HepG2 (cell line): Measurements from ENCODE around the gene DUSP15. TPM values are rescaled to one million over a fixed set of nuclear protein-coding genes. Genes with fewer than 3 reads are reported as not detected.

ENCODE experiments used
- ATAC-seq: fragments of 200-7000 bp; cut with Tn5 transposase; 3 replicates; pipeline ENCODE4 v1.9.1; 2020; ENCODE audit warnings: mild to moderate bottlenecking, moderate library complexity
- BruUV-seq: library from RNA; stranded (reverse); fragments of 400-500 nt; replicated peaks from 2 replicates; lab custom pipeline; 2021; lab: Mats Ljungman, UMichigan
- CTCF ChIA-PET: fragments of 300-600 bp; formaldehyde crosslinking; extraction: SDS; loops from one replicate; lab custom pipeline; 2021; ENCODE audit warnings: low total read pairs, inconsistent platforms, low intra/inter-chr PET ratio; lab: Yijun Ruan, JAX
- POLR2A ChIA-PET: fragments of 350-600 bp; sonication (Branson Sonifier 250); formaldehyde crosslinking; loops from one replicate; lab custom pipeline; 2020; ENCODE audit warnings: antibody characterized with exemption, inconsistent platforms; lab: Yijun Ruan, JAX
- DNase-seq: peaks from one replicate; pipeline ENCODE4 v3.0.0-alpha.2; 2015; ENCODE audit warnings: low spot score
- FAIRE-seq: peaks from 3 replicates; lab custom pipeline; 2011; peaks lifted over from hg19 to GRCh38; lab: Jason Lieb, UNC
- H2AFZ ChIP-seq: one replicate; pipeline ENCODE4 v1.6.1; 2011; ENCODE audit warnings: low read length, inconsistent platforms
- H3K27ac ChIP-seq: fragments of 300-600 bp; 3 replicates; pipeline ENCODE4 v1.8.0; 2011; ENCODE audit warnings: mixed run types, mild to moderate bottlenecking, mixed read lengths, low read length, inconsistent platforms; ENCODE audit not compliant: insufficient read depth; ENCODE audit errors: extremely low read length
- H3K27me3 ChIP-seq, 2 experiments: fragments of 200-600 bp in 1 of 2; 2 replicates in 1 of 2; 3 replicates in 1 of 2; pipeline versions ENCODE4 v1.6.0 to v1.8.0; 2011; ENCODE audit warnings: low read length in 2 of 2, mild to moderate bottlenecking in 2 of 2, moderate library complexity in 2 of 2, inconsistent platforms in 1 of 2; ENCODE audit not compliant: insufficient read depth in 2 of 2, control insufficient read depth in 1 of 2
- H3K36me3 ChIP-seq, 2 experiments: fragments of 200-600 bp in 1 of 2; replicated peaks in 1 of 2; 2 replicates in 1 of 2; 3 replicates in 1 of 2; pipeline versions ENCODE4 v1.5.1 to v1.8.0; 2011; ENCODE audit warnings: low read length in 2 of 2, inconsistent platforms in 1 of 2; ENCODE audit not compliant: insufficient read depth in 2 of 2, control insufficient read depth in 1 of 2
- H3K4me1 ChIP-seq: 2 replicates; pipeline ENCODE4 v1.5.1; 2012; ENCODE audit warnings: low read length, inconsistent platforms; ENCODE audit not compliant: insufficient read depth
- H3K4me2 ChIP-seq: 2 replicates; pipeline ENCODE4 v1.6.0; 2011; ENCODE audit warnings: low read depth, low read length, inconsistent platforms
- H3K4me3 ChIP-seq, 3 experiments: fragments of 200-600 bp in 1 of 3; sonication (generic), shearing (Covaris generic) in 1 of 3; replicated peaks in 1 of 3; 2 replicates each; pipeline ENCODE4 v1.5.1; 2011 to 2016; ENCODE audit warnings: low read length in 3 of 3, inconsistent platforms in 2 of 3, low read depth in 2 of 3, mild to moderate bottlenecking in 2 of 3, control low read depth in 1 of 3, mixed read lengths in 1 of 3; ENCODE audit not compliant: insufficient read depth in 1 of 3
- H3K79me2 ChIP-seq: one replicate; pipeline ENCODE4 v1.6.1; 2011; ENCODE audit warnings: low read length, inconsistent platforms; ENCODE audit not compliant: insufficient read depth
- H3K9ac ChIP-seq: 2 replicates; pipeline ENCODE4 v1.6.0; 2011; ENCODE audit warnings: mild to moderate bottlenecking, low read depth, low read length, inconsistent platforms; ENCODE audit not compliant: insufficient read depth
- H3K9me3 ChIP-seq: 2 replicates; pipeline ENCODE4 v1.5.1; 2012; ENCODE audit warnings: mild to moderate bottlenecking, low read length
- H4K20me1 ChIP-seq: 2 replicates; pipeline ENCODE4 v1.6.0; 2011; ENCODE audit warnings: inconsistent platforms, mild to moderate bottlenecking, low read length, moderate library complexity; ENCODE audit not compliant: insufficient read depth
- AKAP8 ChIP-seq: sonication (generic); formaldehyde crosslinking; IDR thresholded peaks from 2 replicates; pipeline ENCODE4 v1.5.1; 2020; ENCODE audit warnings: mild to moderate bottlenecking, missing genetic modification reagents
- HOXA7 ChIP-seq: sonication (generic); formaldehyde crosslinking; IDR thresholded peaks from 2 replicates; pipeline ENCODE4 v1.8.1; 2022; ENCODE audit warnings: mild to moderate bottlenecking, missing genetic modification reagents, moderate library complexity
- HOXA9 ChIP-seq: sonication (generic); formaldehyde crosslinking; IDR thresholded peaks from 2 replicates; pipeline ENCODE4 v1.8.1; 2022; ENCODE audit warnings: missing genetic modification reagents, mild to moderate bottlenecking, moderate library complexity, borderline replicate concordance
- MAFK ChIP-seq, 2 experiments: IDR thresholded peaks in 1 of 2; conservative IDR thresholded peaks in 1 of 2; 2 replicates each; pipeline ENCODE4 v1.6.1; 2011; ENCODE audit warnings: improper control_type of control experiment in 2 of 2, low read length in 2 of 2
- PITX1 ChIP-seq: sonication (generic); formaldehyde crosslinking; IDR thresholded peaks from 2 replicates; pipeline ENCODE4 v1.5.1; 2020; ENCODE audit warnings: mild to moderate bottlenecking, missing genetic modification reagents
- POLR2A ChIP-seq, 2 experiments: IDR thresholded peaks; 2 replicates each; pipeline ENCODE4 v1.6.1; 2011; ENCODE audit warnings: low read depth in 2 of 2, low read length in 2 of 2, mild to moderate bottlenecking in 1 of 2, moderate library complexity in 1 of 2; ENCODE audit not compliant: insufficient read depth in 1 of 2
- SETDB1 ChIP-seq: sonication (generic); formaldehyde crosslinking; IDR thresholded peaks from 2 replicates; pipeline ENCODE4 v1.5.1; 2020; ENCODE audit warnings: missing genetic modification reagents, mild to moderate bottlenecking, borderline replicate concordance
- SUZ12 ChIP-seq: fragments of 150-350 bp; IDR thresholded peaks from 2 replicates; pipeline ENCODE4 v1.6.1; 2014; ENCODE audit warnings: low read depth, low read length
- TFE3 ChIP-seq: IDR thresholded peaks from 2 replicates; pipeline ENCODE4 v1.6.1; 2016
- ZNF292 ChIP-seq: sonication (generic); formaldehyde crosslinking; IDR thresholded peaks from 2 replicates; pipeline ENCODE4 v1.8.1; 2022; ENCODE audit warnings: mild to moderate bottlenecking, low read depth, missing genetic modification reagents, borderline replicate concordance
- ZSCAN31 ChIP-seq: sonication (generic); formaldehyde crosslinking; IDR thresholded peaks from 2 replicates; pipeline ENCODE4 v1.5.0; 2020; ENCODE audit warnings: low read depth, mild to moderate bottlenecking, missing genetic modification reagents
- WGBS: methylation state at CpG from one replicate; pipeline ENCODE4 v1.1.6; 2017; ENCODE audit warnings: low lambda C conversion rate; 5-methylcytosine and 5-hydroxymethylcytosine counted together
- in situ Hi-C: cut with HindIII; loops from 2 replicates; pipeline ENCODE4 v1.10.0; 2017; ENCODE audit warnings: low pct_unique_long_range_greater_than_20kb; ENCODE audit not compliant: extremely low pct_ligation_motif_present
- intact Hi-C: fragments of 100-400 bp; cut with micrococcal nuclease; formaldehyde crosslinking; loops from one replicate; pipeline ENCODE4 v1.10.0; 2022; ENCODE audit not compliant: unreplicated experiment
- polyA plus RNA-seq, 8 experiments: library from polyadenylated mRNA; depleted of rRNA in 3 of 8; stranded (reverse) in 7 of 8; unstranded in 1 of 8; fragments of >200 nt; fragmentation: Illumina TruSeq in 4 of 8; extraction: Trizol in 4 of 8; gene quantifications; 2 replicates each; pipeline versions ENCODE4 v1.2.1 to v1.2.3, GENCODE V29; 2011 to 2016; ENCODE audit warnings: low read depth in 4 of 8, missing spikeins in 1 of 8, mixed read lengths in 1 of 8; ENCODE audit not compliant: insufficient read depth in 1 of 8
- total RNA-seq, 5 experiments: library from RNA; depleted of rRNA; stranded (reverse); fragments of >200 nt; fragmentation: Illumina TruSeq; extraction: Trizol; gene quantifications; 2 replicates each; pipeline ENCODE4 v1.2.3, GENCODE V29; 2016; ENCODE audit warnings: low read depth in 1 of 5
- TF ChIP-seq, protein P1 (sequence below): sonication (generic); formaldehyde crosslinking; IDR thresholded peaks from 2 replicates; pipeline ENCODE4 v1.5.0; 2020; ENCODE audit warnings: missing genetic modification reagents, mild to moderate bottlenecking, borderline replicate concordance
- TF ChIP-seq, protein P2 (sequence below): sonication (generic); formaldehyde crosslinking; IDR thresholded peaks from 2 replicates; pipeline ENCODE4 v1.9.0; 2021; ENCODE audit warnings: missing genetic modification reagents, mild to moderate bottlenecking, borderline replicate concordance
- TF ChIP-seq, protein P3 (sequence below): sonication (generic); formaldehyde crosslinking; IDR thresholded peaks from 2 replicates; pipeline ENCODE4 v1.9.0; 2021; ENCODE audit warnings: mild to moderate bottlenecking, missing genetic modification reagents

DUSP15 gene
- total and polyA plus RNA-seq, 2 of the 13 experiments (the other 11 are each of a cell fraction or from before 2014, with no cell fraction given), result 0.17 to 0.93 TPM

DNA sequence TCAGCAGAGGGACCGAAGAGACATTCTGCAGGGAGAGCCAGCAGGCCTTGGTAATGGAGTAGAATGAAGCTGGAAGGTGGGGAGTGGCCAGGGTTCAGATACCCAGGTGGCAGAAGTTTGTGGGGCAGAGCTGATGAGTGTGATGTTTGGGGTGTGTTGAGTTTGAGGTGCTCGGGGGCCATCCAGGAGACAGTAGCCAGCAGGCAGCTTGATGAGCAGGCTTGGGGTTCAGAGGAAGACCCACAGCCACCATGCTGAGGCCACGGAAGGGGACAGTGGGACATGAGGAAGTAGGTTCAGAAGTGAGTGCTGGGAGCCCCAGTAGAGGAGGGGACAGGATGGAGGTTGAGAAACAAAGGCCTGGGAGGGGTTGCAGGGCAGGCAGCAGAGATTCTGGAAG lies 13.8 kb downstream of the DUSP15 start (continued):
- no peak for TF ChIP-seq SETDB1 (CRISPR knock-in tag)

DNA sequence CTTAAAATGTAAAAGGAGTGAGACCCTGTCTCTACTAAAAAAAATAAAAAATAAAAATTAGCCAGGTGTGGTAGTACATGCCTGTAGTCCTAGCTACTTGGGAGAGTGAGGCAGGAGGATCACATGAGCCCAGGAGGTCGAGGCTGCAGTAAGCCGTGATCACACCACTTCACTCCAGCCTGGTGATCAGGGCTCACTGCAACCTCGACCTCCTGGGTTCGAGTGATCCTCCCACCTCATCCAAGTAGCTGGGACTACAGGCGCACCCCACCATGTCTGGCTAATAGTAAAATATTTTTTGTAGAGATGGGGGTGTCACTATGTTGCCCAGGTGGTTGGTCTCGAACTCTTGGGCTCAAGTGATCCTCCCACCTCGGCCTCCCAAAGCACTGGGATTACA lies 16.8 kb downstream of the DUSP15 start:
- Histone ChIP-seq H3K4me2 (no peak overlapping the region), H4K20me1 (no peaks in the 10 kb centered on the region), H3K36me3 (no peaks in the 10 kb centered on the region), H2AFZ (no peak overlapping the region), H3K9me3 (no peaks in the 10 kb centered on the region), H3K79me2 (no peaks in the 10 kb centered on the region), H3K27ac (no peak overlapping the region), H3K4me1 (no peaks in the 10 kb centered on the region), H3K4me3 (no peak overlapping the region), H3K27me3 (peaks cover 25 to 55% of the 10 kb centered on the region in 2 experiments), H3K9ac (no peak overlapping the region)
- no peak for ATAC-seq
- 8% methylated on average over 7 of the region's 7 CpGs for WGBS
- no TSS peak for BruUV-seq
- CTCF ChIA-PET, result interaction anchor here (2.2 to 4.7 kb wide), 3 partner anchors 31 to 178 kb away, joined by 8 to 64 read pairs (median 47); partner anchors contain the start of gene PDRG1
- FAIRE-seq, result no peak
- in situ Hi-C loops (no loop called here), intact Hi-C loops (loop anchor here (5.0 kb wide), 1 partner anchor 164 kb away; no protein-coding TSS in a partner anchor)
- no peak for DNase-seq
- POLR2A ChIA-PET, result no interaction called here
- TF ChIP-seq PITX1 (CRISPR knock-in tag) (no peak), AKAP8 (CRISPR knock-in tag) (no peak), HOXA9 (no peak), MAFK (conservative IDR thresholded peaks at IDR 0.05 in 1 of 2, IDR thresholded peaks at IDR 0.05 in 1 of 2; ENCODE audit: low read length in 2 of 2) (no peak), POLR2A (IDR thresholded peaks at IDR 0.05; ENCODE audit: insufficient read depth in 1 of 2, low read depth in 2 of 2, low read length in 2 of 2) (no peak), SUZ12 (no peak), TFE3 (CRISPR knock-in tag) (no peak), ZNF292 (no peak), HOXA7 (no peak), ZSCAN31 (CRISPR knock-in tag) (no peak)
- TF ChIP-seq, protein P1, sequence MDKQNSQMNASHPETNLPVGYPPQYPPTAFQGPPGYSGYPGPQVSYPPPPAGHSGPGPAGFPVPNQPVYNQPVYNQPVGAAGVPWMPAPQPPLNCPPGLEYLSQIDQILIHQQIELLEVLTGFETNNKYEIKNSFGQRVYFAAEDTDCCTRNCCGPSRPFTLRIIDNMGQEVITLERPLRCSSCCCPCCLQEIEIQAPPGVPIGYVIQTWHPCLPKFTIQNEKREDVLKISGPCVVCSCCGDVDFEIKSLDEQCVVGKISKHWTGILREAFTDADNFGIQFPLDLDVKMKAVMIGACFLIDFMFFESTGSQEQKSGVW, result no peak
- TF ChIP-seq, protein P2, sequence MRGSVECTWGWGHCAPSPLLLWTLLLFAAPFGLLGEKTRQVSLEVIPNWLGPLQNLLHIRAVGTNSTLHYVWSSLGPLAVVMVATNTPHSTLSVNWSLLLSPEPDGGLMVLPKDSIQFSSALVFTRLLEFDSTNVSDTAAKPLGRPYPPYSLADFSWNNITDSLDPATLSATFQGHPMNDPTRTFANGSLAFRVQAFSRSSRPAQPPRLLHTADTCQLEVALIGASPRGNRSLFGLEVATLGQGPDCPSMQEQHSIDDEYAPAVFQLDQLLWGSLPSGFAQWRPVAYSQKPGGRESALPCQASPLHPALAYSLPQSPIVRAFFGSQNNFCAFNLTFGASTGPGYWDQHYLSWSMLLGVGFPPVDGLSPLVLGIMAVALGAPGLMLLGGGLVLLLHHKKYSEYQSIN (CRISPR knock-in tag), result no peak
- TF ChIP-seq, protein P3, sequence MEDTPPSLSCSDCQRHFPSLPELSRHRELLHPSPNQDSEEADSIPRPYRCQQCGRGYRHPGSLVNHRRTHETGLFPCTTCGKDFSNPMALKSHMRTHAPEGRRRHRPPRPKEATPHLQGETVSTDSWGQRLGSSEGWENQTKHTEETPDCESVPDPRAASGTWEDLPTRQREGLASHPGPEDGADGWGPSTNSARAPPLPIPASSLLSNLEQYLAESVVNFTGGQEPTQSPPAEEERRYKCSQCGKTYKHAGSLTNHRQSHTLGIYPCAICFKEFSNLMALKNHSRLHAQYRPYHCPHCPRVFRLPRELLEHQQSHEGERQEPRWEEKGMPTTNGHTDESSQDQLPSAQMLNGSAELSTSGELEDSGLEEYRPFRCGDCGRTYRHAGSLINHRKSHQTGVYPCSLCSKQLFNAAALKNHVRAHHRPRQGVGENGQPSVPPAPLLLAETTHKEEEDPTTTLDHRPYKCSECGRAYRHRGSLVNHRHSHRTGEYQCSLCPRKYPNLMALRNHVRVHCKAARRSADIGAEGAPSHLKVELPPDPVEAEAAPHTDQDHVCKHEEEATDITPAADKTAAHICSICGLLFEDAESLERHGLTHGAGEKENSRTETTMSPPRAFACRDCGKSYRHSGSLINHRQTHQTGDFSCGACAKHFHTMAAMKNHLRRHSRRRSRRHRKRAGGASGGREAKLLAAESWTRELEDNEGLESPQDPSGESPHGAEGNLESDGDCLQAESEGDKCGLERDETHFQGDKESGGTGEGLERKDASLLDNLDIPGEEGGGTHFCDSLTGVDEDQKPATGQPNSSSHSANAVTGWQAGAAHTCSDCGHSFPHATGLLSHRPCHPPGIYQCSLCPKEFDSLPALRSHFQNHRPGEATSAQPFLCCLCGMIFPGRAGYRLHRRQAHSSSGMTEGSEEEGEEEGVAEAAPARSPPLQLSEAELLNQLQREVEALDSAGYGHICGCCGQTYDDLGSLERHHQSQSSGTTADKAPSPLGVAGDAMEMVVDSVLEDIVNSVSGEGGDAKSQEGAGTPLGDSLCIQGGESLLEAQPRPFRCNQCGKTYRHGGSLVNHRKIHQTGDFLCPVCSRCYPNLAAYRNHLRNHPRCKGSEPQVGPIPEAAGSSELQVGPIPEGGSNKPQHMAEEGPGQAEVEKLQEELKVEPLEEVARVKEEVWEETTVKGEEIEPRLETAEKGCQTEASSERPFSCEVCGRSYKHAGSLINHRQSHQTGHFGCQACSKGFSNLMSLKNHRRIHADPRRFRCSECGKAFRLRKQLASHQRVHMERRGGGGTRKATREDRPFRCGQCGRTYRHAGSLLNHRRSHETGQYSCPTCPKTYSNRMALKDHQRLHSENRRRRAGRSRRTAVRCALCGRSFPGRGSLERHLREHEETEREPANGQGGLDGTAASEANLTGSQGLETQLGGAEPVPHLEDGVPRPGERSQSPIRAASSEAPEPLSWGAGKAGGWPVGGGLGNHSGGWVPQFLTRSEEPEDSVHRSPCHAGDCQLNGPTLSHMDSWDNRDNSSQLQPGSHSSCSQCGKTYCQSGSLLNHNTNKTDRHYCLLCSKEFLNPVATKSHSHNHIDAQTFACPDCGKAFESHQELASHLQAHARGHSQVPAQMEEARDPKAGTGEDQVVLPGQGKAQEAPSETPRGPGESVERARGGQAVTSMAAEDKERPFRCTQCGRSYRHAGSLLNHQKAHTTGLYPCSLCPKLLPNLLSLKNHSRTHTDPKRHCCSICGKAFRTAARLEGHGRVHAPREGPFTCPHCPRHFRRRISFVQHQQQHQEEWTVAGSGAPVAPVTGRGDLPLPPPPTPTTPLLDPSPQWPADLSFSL (CRISPR knock-in tag), result no peak
